ENCODE data around the gene SLC13A3.

The SLC13A3 gene

DNA sequence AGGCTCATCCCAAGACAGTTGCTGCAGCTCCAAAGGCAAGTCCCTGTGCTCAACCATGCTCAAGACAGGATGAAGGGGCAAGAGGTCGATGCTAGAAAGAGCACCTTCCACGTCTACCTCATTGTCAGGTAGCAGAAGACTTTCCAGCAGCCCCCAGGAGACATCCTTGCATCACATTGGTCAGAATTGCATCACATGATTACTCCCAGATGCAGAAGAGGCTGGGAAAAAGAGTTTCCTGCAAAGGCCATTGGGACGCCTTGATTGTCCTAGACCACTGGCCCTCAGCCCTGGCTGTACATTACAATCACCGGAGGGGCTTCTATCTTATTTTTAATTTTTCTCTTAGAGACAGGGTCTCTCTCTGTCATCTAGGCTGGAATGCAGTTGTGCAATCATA is 120.6 kb downstream of the SLC13A3 start:
- no peaks in the 10 kb centered on the region for H3K79me1 ChIP-seq (replicated peaks; ENCODE audit: low read length, poor library complexity, severe bottlenecking)
- no peaks in the 10 kb centered on the region for H3K36me3 ChIP-seq (ENCODE audit: control insufficient read depth in 1 of 2, insufficient read depth in 2 of 2, low read depth in 1 of 2, low read length in 2 of 2)
- no peak overlapping the region for H3K4me3 ChIP-seq (ENCODE audit: insufficient read depth in 1 of 2, low read depth in 1 of 2, low read length in 2 of 2)
- no peak overlapping the region for H4K91ac ChIP-seq (ENCODE audit: low read length)
- peaks cover 5 to 45% of the 10 kb centered on the region in 2 experiments for H3K27me3 ChIP-seq (ENCODE audit: control insufficient read depth in 1 of 2, insufficient read depth in 1 of 2, low read length in 2 of 2)
- H3K23ac ChIP-seq (ENCODE audit: low read length in 2 of 2): no peak overlapping the region
- no peak overlapping the region for H3K4ac ChIP-seq (ENCODE audit: low read depth in 1 of 2, low read length in 2 of 2)
- H2BK12ac ChIP-seq (ENCODE audit: low read length in 2 of 2): no peak overlapping the region
- H2BK5ac ChIP-seq (ENCODE audit: low read depth, low read length, poor library complexity, severe bottlenecking): no peak overlapping the region
- no peak overlapping the region for H3K27ac ChIP-seq (ENCODE audit: low read length, poor library complexity, severe bottlenecking)
- no peaks in the 10 kb centered on the region for H3K9me3 ChIP-seq (ENCODE audit: control insufficient read depth, low read length)
- DNase-seq: no peak
- no peak overlapping the region for H3K14ac ChIP-seq (ENCODE audit: low read length in 2 of 2)
- 63% methylated on average over 4 of the region's 4 CpGs for WGBS
- H2BK15ac ChIP-seq (ENCODE audit: low read depth, poor library complexity, severe bottlenecking): no peak overlapping the region
- H3K4me1 ChIP-seq (ENCODE audit: control insufficient read depth, insufficient read depth, low read depth, low read length): no peaks in the 10 kb centered on the region
- H4K8ac ChIP-seq (ENCODE audit: low read length): no peak overlapping the region
- H3K18ac ChIP-seq (ENCODE audit: low read depth in 1 of 2, low read length in 2 of 2): no peak overlapping the region
- H2AK5ac ChIP-seq (ENCODE audit: low read length, severe bottlenecking): no peak overlapping the region
- no peak overlapping the region for H2AFZ ChIP-seq (ENCODE audit: low read depth, low read length)
- no peak overlapping the region for H3K9ac ChIP-seq (ENCODE audit: low read length)
- no peak overlapping the region for H3K4me2 ChIP-seq (ENCODE audit: low read length, poor library complexity, severe bottlenecking)
- H2BK120ac ChIP-seq (ENCODE audit: low read depth, low read length): no peak overlapping the region

DNA sequence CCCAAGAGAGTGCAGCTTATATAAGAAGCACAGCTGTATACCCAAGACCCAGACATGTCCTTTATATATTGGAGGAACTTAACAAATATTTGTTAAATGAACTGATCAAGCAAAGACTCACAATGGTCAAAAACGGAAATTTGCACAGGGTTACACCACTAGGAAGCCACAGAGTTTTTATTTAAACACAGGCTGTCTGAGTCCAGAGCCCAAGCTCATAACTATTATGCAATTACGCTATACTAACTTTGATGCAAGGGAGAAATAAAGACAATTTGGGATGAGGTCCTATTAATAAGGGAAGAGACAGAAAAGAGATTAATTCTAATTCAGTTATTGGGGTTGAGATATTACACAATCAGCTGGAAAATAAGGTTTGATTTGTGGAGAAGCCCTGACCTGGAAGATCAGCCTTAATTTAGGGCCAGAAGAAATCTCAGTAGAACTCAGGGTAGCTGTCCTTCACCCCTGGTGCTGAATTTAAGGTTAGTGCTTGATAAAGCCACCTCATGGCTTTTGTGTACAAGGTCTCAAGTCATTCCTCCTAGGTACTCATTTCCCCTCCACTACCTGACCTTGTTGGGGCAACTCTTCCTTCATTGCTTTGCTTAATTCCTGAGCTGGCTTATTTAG is 127.4 kb downstream of the SLC13A3 start:
- Histone ChIP-seq H2BK15ac (ENCODE audit: low read depth, poor library complexity, severe bottlenecking) (no peak overlapping the region), H3K9ac (ENCODE audit: low read length) (no peak overlapping the region), H3K27ac (ENCODE audit: low read length, poor library complexity, severe bottlenecking) (no peak overlapping the region), H3K4me3 (ENCODE audit: insufficient read depth in 1 of 2, low read depth in 1 of 2, low read length in 2 of 2) (no peak overlapping the region), H3K4ac (ENCODE audit: low read depth in 1 of 2, low read length in 2 of 2) (no peak overlapping the region), H3K27me3 (ENCODE audit: control insufficient read depth in 1 of 2, insufficient read depth in 1 of 2, low read length in 2 of 2) (peaks cover 13 to 30% of the 10 kb centered on the region in 2 experiments), H2AK5ac (ENCODE audit: low read length, severe bottlenecking) (no peak overlapping the region), H3K4me2 (ENCODE audit: low read length, poor library complexity, severe bottlenecking) (no peak overlapping the region), H2BK5ac (ENCODE audit: low read depth, low read length, poor library complexity, severe bottlenecking) (no peak overlapping the region), H3K4me1 (ENCODE audit: control insufficient read depth, insufficient read depth, low read depth, low read length) (no peaks in the 10 kb centered on the region), H2BK120ac (ENCODE audit: low read depth, low read length) (no peak overlapping the region), H3K9me3 (ENCODE audit: control insufficient read depth, low read length) (no peaks in the 10 kb centered on the region), H3K18ac (ENCODE audit: low read depth in 1 of 2, low read length in 2 of 2) (no peak overlapping the region), H4K91ac (ENCODE audit: low read length) (no peak overlapping the region), H3K79me1 (replicated peaks; ENCODE audit: low read length, poor library complexity, severe bottlenecking) (no peaks in the 10 kb centered on the region), H3K23ac (ENCODE audit: low read length in 2 of 2) (no peak overlapping the region), H3K14ac (ENCODE audit: low read length in 2 of 2) (no peak overlapping the region), H3K36me3 (ENCODE audit: control insufficient read depth in 1 of 2, insufficient read depth in 2 of 2, low read depth in 1 of 2, low read length in 2 of 2) (no peaks in the 10 kb centered on the region), H4K8ac (ENCODE audit: low read length) (no peak overlapping the region), H2BK12ac (ENCODE audit: low read length in 2 of 2) (no peak overlapping the region), H2AFZ (ENCODE audit: low read depth, low read length) (no peak overlapping the region)
- peak; percentile 5 for DNase-seq
- 50% methylated on average over 2 of the region's 2 CpGs for WGBS

DNA sequence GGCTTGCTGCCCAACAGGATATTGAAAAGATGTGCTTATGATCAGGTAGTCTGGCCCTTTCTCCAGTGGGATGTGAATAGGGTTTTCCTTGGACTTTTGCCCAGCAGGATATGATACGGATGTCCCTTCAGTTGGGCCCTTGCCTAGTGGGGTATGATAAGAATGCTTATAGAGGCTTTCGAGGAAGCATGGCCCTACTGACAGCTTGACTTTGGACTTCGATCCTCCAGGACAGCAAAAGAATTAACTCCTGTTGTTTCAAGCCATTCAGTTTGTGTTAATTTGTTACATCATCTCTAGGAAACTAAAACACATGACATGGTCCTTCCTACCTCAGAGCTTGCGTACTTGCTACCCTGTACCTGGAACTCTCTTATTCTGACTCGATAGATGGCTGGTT is 128.2 kb downstream of the SLC13A3 start:
- Histone ChIP-seq H3K27ac (ENCODE audit: low read length, poor library complexity, severe bottlenecking) (no peak overlapping the region), H3K27me3 (ENCODE audit: control insufficient read depth in 1 of 2, insufficient read depth in 1 of 2, low read length in 2 of 2) (peaks cover 13 to 24% of the 10 kb centered on the region in 2 experiments), H3K4me1 (ENCODE audit: control insufficient read depth, insufficient read depth, low read depth, low read length) (no peaks in the 10 kb centered on the region), H2BK5ac (ENCODE audit: low read depth, low read length, poor library complexity, severe bottlenecking) (no peak overlapping the region), H2AK5ac (ENCODE audit: low read length, severe bottlenecking) (no peak overlapping the region), H3K23ac (ENCODE audit: low read length in 2 of 2) (no peak overlapping the region), H3K18ac (ENCODE audit: low read depth in 1 of 2, low read length in 2 of 2) (no peak overlapping the region), H3K14ac (ENCODE audit: low read length in 2 of 2) (no peak overlapping the region), H2BK120ac (ENCODE audit: low read depth, low read length) (no peak overlapping the region), H3K9me3 (ENCODE audit: control insufficient read depth, low read length) (no peaks in the 10 kb centered on the region), H2AFZ (ENCODE audit: low read depth, low read length) (no peak overlapping the region), H2BK12ac (ENCODE audit: low read length in 2 of 2) (no peak overlapping the region), H4K8ac (ENCODE audit: low read length) (no peak overlapping the region), H3K36me3 (ENCODE audit: control insufficient read depth in 1 of 2, insufficient read depth in 2 of 2, low read depth in 1 of 2, low read length in 2 of 2) (no peaks in the 10 kb centered on the region), H4K91ac (ENCODE audit: low read length) (no peak overlapping the region), H3K9ac (ENCODE audit: low read length) (no peak overlapping the region), H3K4me2 (ENCODE audit: low read length, poor library complexity, severe bottlenecking) (no peak overlapping the region), H3K4me3 (ENCODE audit: insufficient read depth in 1 of 2, low read depth in 1 of 2, low read length in 2 of 2) (no peak overlapping the region), H2BK15ac (ENCODE audit: low read depth, poor library complexity, severe bottlenecking) (no peak overlapping the region), H3K4ac (ENCODE audit: low read depth in 1 of 2, low read length in 2 of 2) (no peak overlapping the region), H3K79me1 (replicated peaks; ENCODE audit: low read length, poor library complexity, severe bottlenecking) (no peaks in the 10 kb centered on the region)
- no peak for DNase-seq
- WGBS: 65% methylated on average over 5 of the region's 5 CpGs

DNA sequence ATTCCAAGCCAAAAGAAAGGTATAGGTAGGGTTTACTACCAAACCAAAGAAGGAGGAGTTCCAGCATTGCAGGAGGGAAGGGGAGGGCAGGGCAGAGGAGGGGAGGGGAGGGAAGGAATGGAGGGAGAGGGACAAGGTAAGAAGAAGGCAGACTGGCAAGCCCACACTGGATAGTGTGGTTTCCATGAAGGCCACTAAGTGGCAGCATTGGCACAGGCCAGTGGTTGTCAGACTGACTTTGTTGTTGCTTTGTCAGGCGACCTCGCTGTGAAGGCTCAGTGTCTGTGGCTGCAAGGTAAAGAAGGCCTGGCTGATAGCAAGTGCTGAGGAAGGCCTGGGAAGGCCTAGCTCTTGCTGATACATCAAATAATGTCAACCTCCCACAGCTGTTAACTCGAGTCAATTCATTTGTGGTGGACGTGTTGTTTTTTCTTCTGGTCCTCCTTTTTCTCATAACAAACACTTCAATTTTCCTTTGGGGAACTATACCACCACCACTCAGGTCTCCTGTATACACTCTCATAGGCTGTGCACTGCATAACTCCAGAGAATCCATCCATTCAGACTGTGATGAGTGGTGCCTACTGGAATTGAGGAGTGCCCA is 130.2 kb downstream of the SLC13A3 start:
- no peak overlapping the region for H2AFZ ChIP-seq (ENCODE audit: low read depth, low read length)
- H2AK5ac ChIP-seq (ENCODE audit: low read length, severe bottlenecking): no peak overlapping the region
- H3K4me1 ChIP-seq (ENCODE audit: control insufficient read depth, insufficient read depth, low read depth, low read length): no peaks in the 10 kb centered on the region
- no peak overlapping the region for H3K9ac ChIP-seq (ENCODE audit: low read length)
- H3K27me3 ChIP-seq (ENCODE audit: control insufficient read depth in 1 of 2, insufficient read depth in 1 of 2, low read length in 2 of 2): peaks cover 14 to 24% of the 10 kb centered on the region in 2 experiments
- peak; percentile 63 for DNase-seq
- no peaks in the 10 kb centered on the region for H3K79me1 ChIP-seq (replicated peaks; ENCODE audit: low read length, poor library complexity, severe bottlenecking)
- H3K4me3 ChIP-seq (ENCODE audit: insufficient read depth in 1 of 2, low read depth in 1 of 2, low read length in 2 of 2): no peak overlapping the region
- H3K9me3 ChIP-seq (ENCODE audit: control insufficient read depth, low read length): no peaks in the 10 kb centered on the region
- WGBS: 29% methylated on average over 4 of the region's 4 CpGs
- no peak overlapping the region for H2BK15ac ChIP-seq (ENCODE audit: low read depth, poor library complexity, severe bottlenecking)
- no peak overlapping the region for H2BK12ac ChIP-seq (ENCODE audit: low read length in 2 of 2)
- H2BK120ac ChIP-seq (ENCODE audit: low read depth, low read length): no peak overlapping the region
- no peak overlapping the region for H3K4ac ChIP-seq (ENCODE audit: low read depth in 1 of 2, low read length in 2 of 2)
- no peak overlapping the region for H3K23ac ChIP-seq (ENCODE audit: low read length in 2 of 2)
- H3K4me2 ChIP-seq (ENCODE audit: low read length, poor library complexity, severe bottlenecking): no peak overlapping the region
- H2BK5ac ChIP-seq (ENCODE audit: low read depth, low read length, poor library complexity, severe bottlenecking): no peak overlapping the region
- H4K91ac ChIP-seq (ENCODE audit: low read length): no peak overlapping the region
- no peak overlapping the region for H3K18ac ChIP-seq (ENCODE audit: low read depth in 1 of 2, low read length in 2 of 2)
- H4K8ac ChIP-seq (ENCODE audit: low read length): no peak overlapping the region
- H3K14ac ChIP-seq (ENCODE audit: low read length in 2 of 2): no peak overlapping the region
- no peak overlapping the region for H3K27ac ChIP-seq (ENCODE audit: low read length, poor library complexity, severe bottlenecking)
- no peaks in the 10 kb centered on the region for H3K36me3 ChIP-seq (ENCODE audit: control insufficient read depth in 1 of 2, insufficient read depth in 2 of 2, low read depth in 1 of 2, low read length in 2 of 2)
